Brain microvascular endothelial cell (primary cell): ENCODE measurements around the gene SORCS1.

Source experiments
- DNase-seq: peaks from one replicate; pipeline ENCODE4 v3.0.0-alpha.2; 2020
- H3K27ac ChIP-seq: fragments of 250-450 bp; sonication (Bioruptor Pico); 2 replicates; pipeline ENCODE4 v1.5.1; 2020; ENCODE audit warnings: mild to moderate bottlenecking, moderate library complexity
- H3K27me3 ChIP-seq: fragments of 250-450 bp; sonication (Bioruptor Pico); replicated peaks from 2 replicates; pipeline ENCODE4 v1.5.1; 2020; ENCODE audit warnings: mild to moderate bottlenecking
- H3K36me3 ChIP-seq: fragments of 250-450 bp; sonication (Bioruptor Pico); replicated peaks from 2 replicates; pipeline ENCODE4 v1.5.1; 2020; ENCODE audit warnings: mild to moderate bottlenecking
- H3K4me3 ChIP-seq: 2 replicates; pipeline ENCODE4 v1.5.1; 2011; ENCODE audit warnings: low read depth, mild to moderate bottlenecking, control low read depth, low read length, moderate library complexity
- in situ Hi-C: cut with HindIII; loops from 2 replicates; pipeline ENCODE4 v1.10.0; 2017; ENCODE audit warnings: low sequenced_read_pairs, low pct_ligation_motif_present
- TF ChIP-seq, protein P1 (sequence below): IDR thresholded peaks from 2 replicates; pipeline ENCODE4 v1.5.1; 2011; ENCODE audit warnings: low read depth, mild to moderate bottlenecking, moderate library complexity, low read length, control low read depth, inconsistent platforms; ENCODE audit errors: missing control alignments

The SORCS1 gene

DNA sequence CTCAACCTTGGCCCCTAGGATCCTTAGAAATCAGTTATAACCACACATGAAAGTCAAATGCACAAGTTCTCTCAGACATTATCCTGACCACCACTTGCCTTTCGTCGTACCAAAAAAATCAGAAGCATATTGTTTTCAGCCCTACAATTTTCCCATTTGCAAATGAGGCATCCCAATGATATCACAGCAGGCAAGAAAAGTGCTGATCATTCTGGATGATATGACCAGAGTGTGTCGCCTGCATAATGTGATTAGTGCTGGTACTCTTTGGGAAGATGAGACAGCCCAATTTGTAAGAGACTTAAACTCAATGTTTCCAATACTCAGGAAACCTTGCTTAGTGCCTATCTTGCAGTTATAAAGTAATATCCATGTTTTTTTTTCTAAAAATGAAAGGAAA lies 168.0 kb downstream of the SORCS1 start:
- no peak overlapping the region for H3K27ac ChIP-seq
- no peak overlapping the region for H3K4me3 ChIP-seq
- H3K27me3 ChIP-seq: no peaks in the 10 kb centered on the region
- TF ChIP-seq, protein P1, sequence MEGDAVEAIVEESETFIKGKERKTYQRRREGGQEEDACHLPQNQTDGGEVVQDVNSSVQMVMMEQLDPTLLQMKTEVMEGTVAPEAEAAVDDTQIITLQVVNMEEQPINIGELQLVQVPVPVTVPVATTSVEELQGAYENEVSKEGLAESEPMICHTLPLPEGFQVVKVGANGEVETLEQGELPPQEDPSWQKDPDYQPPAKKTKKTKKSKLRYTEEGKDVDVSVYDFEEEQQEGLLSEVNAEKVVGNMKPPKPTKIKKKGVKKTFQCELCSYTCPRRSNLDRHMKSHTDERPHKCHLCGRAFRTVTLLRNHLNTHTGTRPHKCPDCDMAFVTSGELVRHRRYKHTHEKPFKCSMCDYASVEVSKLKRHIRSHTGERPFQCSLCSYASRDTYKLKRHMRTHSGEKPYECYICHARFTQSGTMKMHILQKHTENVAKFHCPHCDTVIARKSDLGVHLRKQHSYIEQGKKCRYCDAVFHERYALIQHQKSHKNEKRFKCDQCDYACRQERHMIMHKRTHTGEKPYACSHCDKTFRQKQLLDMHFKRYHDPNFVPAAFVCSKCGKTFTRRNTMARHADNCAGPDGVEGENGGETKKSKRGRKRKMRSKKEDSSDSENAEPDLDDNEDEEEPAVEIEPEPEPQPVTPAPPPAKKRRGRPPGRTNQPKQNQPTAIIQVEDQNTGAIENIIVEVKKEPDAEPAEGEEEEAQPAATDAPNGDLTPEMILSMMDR: no peak
- H3K36me3 ChIP-seq: no peaks in the 10 kb centered on the region
- no peak for DNase-seq
- in situ Hi-C loops: no loop called here

- Histone ChIP-seq H3K36me3 (no peaks in the 10 kb centered on the region), H3K27ac (no peak overlapping the region), H3K4me3 (no peak overlapping the region), H3K27me3 (no peaks in the 10 kb centered on the region)
- DNase-seq: no peak
- in situ Hi-C loops: no loop called here
- TF ChIP-seq, protein P1: no peak
Measured at GRCh38 chr10:106992055-106992454, 172.5 kb downstream of the SORCS1 start.

- TF ChIP-seq, protein P1: no peak
- Histone ChIP-seq H3K27me3 (no peaks in the 10 kb centered on the region), H3K27ac (no peak overlapping the region), H3K36me3 (no peaks in the 10 kb centered on the region), H3K4me3 (no peak overlapping the region)
- in situ Hi-C loops: no loop called here
- no peak for DNase-seq
Measured at GRCh38 chr10:106991091-106991490, 173.4 kb downstream of the SORCS1 start.

DNA sequence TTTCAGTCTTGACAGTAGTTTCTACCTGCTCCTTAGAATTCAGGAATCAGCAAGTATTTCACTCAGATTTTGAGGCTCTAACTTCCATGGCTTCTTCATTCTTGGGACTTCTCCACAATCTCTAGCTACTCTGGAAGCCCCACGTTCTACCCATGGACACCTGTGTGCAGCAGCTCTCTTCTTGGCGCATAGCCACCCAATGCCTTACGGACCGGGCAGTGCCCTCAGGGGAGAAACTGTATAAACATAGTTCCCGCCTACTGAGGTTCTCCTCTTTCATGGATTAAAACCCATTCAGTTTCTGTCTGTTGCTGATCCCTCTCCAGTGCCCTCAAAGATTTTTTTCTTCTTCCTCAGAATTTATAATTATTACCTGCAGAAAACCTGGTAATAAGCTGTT lies 177.1 kb downstream of the SORCS1 start:
- no peak for DNase-seq
- Histone ChIP-seq H3K4me3 (no peak overlapping the region), H3K36me3 (no peaks in the 10 kb centered on the region), H3K27ac (no peak overlapping the region), H3K27me3 (no peaks in the 10 kb centered on the region)
- TF ChIP-seq, protein P1: no peak
- in situ Hi-C loops: no loop called here

DNA sequence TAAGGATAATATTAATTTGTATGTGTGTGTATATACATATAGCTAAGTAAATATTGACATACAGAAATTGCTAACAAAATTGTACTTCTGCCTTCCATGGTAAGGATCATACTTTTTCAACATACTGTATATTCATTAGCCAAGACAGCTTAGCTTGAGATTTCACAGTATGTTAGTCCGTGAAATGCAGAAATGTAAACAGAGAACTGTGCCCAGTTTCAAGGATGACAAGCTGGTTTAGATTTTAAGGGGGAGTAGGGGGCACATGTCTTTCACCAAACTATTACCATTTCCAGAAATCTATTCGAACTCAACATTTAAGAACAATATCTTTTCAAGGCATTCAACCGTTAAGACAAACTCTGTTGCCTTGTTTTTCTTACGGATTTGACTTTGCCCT lies 182.2 kb downstream of the SORCS1 start:
- no peaks in the 10 kb centered on the region for H3K36me3 ChIP-seq
- in situ Hi-C loops: no loop called here
- no peak overlapping the region for H3K27ac ChIP-seq
- TF ChIP-seq, protein P1: no peak
- no peak for DNase-seq
- no peaks in the 10 kb centered on the region for H3K27me3 ChIP-seq
- H3K4me3 ChIP-seq: no peak overlapping the region

DNA sequence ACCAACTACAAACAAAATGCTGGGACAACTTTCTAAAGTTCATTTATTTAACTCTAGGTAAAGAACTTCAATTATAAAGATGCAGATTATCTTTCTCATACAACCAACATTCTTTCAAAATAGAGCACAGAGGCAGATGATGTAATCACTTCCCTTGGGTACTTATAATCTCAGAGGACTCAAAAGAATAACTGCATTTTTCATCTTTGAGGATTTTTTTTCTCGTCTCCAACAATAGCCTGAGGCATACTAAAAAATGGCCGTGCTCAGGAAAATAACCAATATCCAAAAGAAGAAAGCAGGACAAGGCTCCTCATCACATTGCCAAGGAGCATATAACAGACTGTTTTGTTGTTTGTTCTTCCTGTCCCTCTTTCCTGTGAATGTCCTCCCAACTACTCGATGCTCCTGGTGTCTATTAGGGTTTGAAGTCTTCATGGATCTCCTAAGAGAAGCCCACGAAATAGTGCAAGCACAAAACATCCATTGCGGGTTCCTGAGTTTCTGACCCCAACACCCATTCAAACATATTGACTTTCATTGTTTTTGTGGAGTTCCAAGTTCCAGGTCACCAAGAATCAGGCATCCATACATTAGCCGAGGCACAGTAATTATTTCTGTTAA lies 182.9 kb downstream of the SORCS1 start:
- in situ Hi-C loops: no loop called here

More for the DNA sequence above, 182.9 kb downstream of the SORCS1 start:
- H3K36me3 ChIP-seq: no peaks in the 10 kb centered on the region
- H3K27me3 ChIP-seq: no peaks in the 10 kb centered on the region
- no peak overlapping the region for H3K27ac ChIP-seq
- TF ChIP-seq, protein P1: no peak
- DNase-seq: no peak
- no peak overlapping the region for H3K4me3 ChIP-seq
